NCI-H226 (cell line): ENCODE results near the gene C2orf68.
"Not testable (repeated sequence)": the region's sequence is repeated elsewhere in the genome, so short reads cannot be mapped to it uniquely, and the experiment has no call there.

Experiments used
- DNase-seq: peaks from one replicate; pipeline ENCODE4 v3.0.0-alpha.2; 2015

Gene C2orf68

GRCh38 chr2:85611705-85612587 is at the start of gene C2orf68:
Gene C2orf68 (minus strand): TSS chr2:85612066. CDS start chr2:85611984, 82 bp downstream.
- DNase-seq, result peak; percentile 86

- DNase-seq, result no peak
Measured at GRCh38 chr2:85661139-85661858, 49.4 kb upstream of the C2orf68 start.

GRCh38 chr2:85660725-85661124 is 48.9 kb upstream of the C2orf68 start:
- no peak for DNase-seq

GRCh38 chr2:85660301-85660700 is 48.4 kb upstream of the C2orf68 start:
- not testable (repeated sequence) for DNase-seq

- DNase-seq, result no peak
Measured at GRCh38 chr2:85659324-85659981, 47.6 kb upstream of the C2orf68 start.

GRCh38 chr2:85657399-85657798 is 45.5 kb upstream of the C2orf68 start:
- not testable (repeated sequence) for DNase-seq

GRCh38 chr2:85656468-85656867 is 44.6 kb upstream of the C2orf68 start:
- no peak for DNase-seq

- no peak for DNase-seq
Measured at GRCh38 chr2:85655961-85656417, 44.1 kb upstream of the C2orf68 start.

GRCh38 chr2:85653996-85654395 is 42.1 kb upstream of the C2orf68 start:
- no peak for DNase-seq

GRCh38 chr2:85652056-85652455 is 40.2 kb upstream of the C2orf68 start:
- no peak for DNase-seq

- DNase-seq, result no peak
Measured at GRCh38 chr2:85651097-85651496, 39.2 kb upstream of the C2orf68 start.

- no peak for DNase-seq
Measured at GRCh38 chr2:85650456-85650855, 38.6 kb upstream of the C2orf68 start.

GRCh38 chr2:85649201-85650190 is 37.6 kb upstream of the C2orf68 start:
- peak; percentile 24 for DNase-seq

GRCh38 chr2:85648619-85649018 is 36.8 kb upstream of the C2orf68 start:
- no peak for DNase-seq

- no peak for DNase-seq
Measured at GRCh38 chr2:85647823-85648526, 36.1 kb upstream of the C2orf68 start.

- DNase-seq, result no peak
Measured at GRCh38 chr2:85646166-85646565, 34.3 kb upstream of the C2orf68 start.

GRCh38 chr2:85644909-85645308 is 33.0 kb upstream of the C2orf68 start:
- DNase-seq, result no peak

GRCh38 chr2:85642725-85643124 is 30.9 kb upstream of the C2orf68 start:
- DNase-seq, result no peak

- DNase-seq, result peak; percentile 52
Measured at GRCh38 chr2:85635636-85636035, 23.8 kb upstream of the C2orf68 start.

GRCh38 chr2:85635011-85635410 is 23.1 kb upstream of the C2orf68 start:
- DNase-seq, result no peak

- DNase-seq, result no peak
Measured at GRCh38 chr2:85631316-85631715, 19.4 kb upstream of the C2orf68 start.
